Activated T-helper 1 cell treated with Interleukin-2 at 50 U/mL for 16 hours (primary cell): ENCODE measurements around the gene TMEM100.
"Not testable (repeated sequence)": the region's sequence is repeated elsewhere in the genome, so short reads cannot be mapped to it uniquely, and the experiment has no call there.

ENCODE experiments used
- DNase-seq: peaks from one replicate; pipeline ENCODE4 v3.0.0-alpha.2; 2020; ENCODE audit warnings: low read depth

Gene TMEM100

DNA sequence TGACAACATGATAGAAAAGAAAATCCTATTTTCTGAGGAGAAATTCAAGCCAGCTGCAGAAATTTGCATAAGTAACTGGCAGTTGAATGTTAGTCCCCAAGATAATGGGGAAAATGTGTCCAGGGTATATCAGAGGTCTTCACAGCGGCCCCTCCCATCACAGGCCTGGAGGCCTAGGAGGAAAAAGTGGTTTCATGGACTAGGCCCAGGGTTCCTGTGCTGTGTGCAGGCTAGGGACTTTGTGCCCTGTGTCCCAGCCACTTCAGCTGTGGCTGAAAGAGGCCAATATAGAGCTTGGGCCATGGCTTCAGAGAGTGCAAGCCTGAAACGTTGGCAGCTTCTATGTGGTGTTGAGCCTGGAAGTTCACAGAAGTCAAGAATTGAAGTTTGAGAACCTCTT, 35.6 kb downstream of the TMEM100 start:
- DNase-seq, result no peak

DNA sequence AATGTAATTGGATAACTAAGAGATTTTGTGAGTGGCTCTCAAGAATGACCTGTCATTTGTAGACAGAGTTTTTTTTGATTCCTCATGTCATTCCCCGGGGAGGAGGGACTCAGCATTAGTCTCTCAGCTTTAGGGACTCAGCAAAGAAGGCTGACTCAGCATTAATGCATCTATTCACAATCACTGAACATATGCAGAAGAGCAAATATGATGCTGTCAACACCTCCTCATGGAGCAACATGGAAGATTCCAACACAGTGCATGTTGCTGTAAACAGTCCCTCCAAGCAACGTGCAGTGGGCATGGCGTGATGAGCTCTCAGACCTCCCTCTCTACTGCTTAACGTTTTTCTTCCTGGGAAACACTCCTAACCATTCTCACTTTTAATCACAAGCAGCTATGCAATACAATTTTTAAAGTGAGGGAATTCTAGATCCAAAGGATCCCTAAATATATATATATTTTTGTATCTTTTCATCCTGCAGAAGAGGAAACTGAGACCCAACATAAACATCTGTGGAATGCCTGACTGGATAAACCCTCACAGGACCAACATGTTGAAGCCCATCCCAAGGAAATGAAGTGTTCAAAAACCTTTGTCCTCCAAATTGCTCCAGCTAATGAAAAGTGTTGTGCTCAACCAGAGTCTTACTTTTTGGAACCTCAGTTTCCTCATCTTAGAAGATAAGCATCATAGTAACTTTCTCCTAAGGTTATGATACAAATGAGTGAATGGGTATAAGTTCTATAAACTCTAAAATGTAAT, 38.9 kb downstream of the TMEM100 start:
- no peak for DNase-seq

DNA sequence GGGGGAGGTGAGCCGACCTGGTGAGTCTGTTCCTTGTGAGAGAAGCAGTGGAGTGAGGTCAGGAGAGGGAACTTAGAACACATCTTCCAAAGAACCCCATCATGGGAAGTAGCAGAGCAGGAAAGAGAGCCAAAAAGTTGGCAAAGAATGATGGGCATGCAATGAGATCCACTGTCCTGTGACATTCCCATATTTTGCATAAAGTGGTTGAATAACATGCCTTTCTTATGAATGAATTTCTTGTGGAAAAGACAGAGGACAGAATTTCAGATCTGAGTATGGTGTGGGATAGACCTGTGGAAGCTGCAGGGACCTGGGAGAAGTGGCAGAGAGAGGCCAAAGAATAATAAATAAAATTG, 41.3 kb downstream of the TMEM100 start:
- no peak for DNase-seq

DNA sequence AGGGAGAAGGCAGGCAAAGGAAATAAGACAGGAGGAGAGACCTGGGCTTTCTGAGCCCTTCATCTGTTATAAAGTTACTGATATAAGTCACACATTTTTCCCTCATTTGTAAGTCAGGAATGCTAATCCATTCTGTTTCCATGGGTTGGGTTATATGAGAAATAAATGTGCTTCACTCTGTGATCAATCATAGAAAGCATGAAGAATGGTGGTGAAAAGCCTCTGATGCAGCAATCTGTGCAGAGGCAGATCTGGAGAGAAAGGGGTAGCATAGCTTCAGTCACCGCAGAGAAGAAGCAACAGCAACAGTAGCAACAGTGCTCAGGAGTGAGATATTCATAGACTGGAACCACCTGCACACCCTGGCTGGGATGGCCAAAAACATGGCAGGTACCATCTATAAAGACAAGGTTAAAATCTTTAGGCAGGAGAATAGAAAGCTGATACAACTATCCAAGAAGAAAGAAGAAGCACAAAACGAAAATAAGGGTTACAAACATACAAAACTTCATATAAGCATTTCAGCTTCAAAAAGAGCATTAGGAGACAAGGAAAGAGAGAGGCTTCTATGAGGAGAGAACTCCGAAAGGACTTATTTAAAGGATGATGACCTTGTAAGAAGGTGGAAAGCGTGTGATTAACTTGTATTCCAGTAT, 41.9 kb downstream of the TMEM100 start:
- no peak for DNase-seq

DNA sequence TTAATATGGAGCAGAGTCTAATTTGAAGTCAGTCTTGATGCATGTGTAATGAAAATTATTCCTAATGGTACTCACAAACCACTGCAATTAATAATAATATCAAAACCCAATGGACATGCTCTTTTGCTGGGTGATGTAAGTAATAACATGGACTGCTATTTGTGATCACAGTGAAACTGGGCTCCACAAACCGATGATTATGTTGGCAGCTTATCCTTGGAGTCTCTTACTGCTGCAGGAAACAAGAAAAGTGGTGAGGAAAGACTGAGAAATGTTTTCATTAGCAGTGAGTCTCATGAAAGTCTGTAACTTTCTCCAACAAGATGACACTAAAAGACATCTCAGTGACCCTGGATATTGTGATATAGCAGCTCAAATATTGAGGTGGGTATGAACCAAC, 45.2 kb downstream of the TMEM100 start:
- DNase-seq, result no peak

DNA sequence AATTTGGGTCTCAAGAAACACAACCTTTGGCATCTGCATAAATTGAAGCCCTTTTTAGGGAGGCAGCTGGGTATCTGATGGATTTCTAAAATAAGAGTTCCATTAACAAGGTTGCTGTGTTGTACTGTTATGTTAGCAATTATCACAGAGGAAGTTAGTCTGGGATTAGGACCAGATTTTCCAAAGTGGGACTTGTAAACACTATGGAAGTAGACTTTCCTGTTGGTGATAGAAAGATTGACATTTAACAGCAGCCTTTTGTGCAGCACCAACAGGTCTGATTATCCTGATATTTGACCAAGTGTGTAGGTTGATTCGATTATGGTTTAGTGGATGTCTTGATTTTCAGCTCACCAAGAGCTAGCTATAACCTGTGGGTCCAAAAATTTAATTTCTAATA, 46.4 kb downstream of the TMEM100 start:
- no peak for DNase-seq

DNA sequence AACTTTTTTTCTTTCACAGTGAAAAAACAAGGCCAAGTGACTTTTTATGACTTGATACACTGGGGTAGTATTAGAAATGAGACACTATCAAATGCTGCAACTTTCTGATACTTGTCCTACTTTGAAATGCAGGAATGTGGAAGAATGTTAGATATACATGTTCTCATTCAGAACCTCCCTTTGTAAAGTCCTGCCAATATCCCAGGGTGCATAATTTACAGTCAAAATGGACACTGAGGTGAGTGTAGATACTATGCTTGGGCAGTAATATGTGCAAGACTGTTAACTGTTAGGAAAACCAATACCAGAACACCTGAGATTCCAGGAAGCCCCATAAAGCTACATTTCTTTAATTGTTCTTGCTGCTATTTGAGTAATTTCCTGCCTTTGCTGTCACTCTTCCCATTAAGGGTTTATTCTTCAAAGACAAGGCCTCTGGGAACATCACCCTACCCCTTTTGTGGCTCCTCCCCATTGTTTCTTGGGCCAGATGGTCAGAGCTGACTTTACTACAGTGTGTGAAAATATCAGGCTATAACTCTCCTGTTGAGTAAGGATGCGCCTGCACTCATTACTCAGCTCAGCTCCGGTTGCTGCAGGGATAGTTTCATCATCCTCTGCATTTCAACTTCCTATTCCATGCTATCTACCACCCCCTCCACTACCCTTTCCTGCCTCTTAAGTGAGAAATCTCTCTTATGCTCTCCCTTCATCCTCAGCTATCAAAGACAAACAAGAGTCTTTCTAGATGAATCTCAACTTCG, 48.7 kb downstream of the TMEM100 start:
- DNase-seq, result no peak

GRCh38 chr17:55672585-55673501, 49.8 kb downstream of the TMEM100 start:
- no peak for DNase-seq

DNA sequence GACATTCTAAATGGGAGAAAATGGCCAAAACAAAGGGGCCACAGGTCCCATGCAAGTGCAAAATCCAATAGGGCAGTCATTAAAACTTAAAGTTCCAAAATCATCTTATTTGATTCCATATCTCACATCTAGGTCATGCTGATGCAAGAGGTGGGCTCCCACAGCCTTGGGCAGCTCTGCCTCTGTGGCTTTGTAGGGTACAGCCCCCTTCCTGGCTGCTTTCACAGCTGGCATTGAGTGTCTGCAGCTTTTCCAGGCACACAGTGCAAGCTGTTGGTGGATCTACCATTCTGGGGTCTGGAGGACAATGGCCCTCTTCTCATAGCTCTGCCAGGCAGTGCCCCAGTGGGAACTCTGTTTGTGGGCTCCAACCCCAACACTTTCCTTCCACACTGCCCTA, 50.7 kb downstream of the TMEM100 start:
- DNase-seq, result not testable (repeated sequence)
